ENCODE results near the gene NR4A2. TPM values are rescaled to one million over a fixed set of nuclear protein-coding genes. Genes with fewer than 3 reads are reported as not detected.

NR4A2 gene
- total RNA-seq, 2 donors from 2014 or later = 1.0 to 5.9 TPM

- H3K27me3 ChIP-seq = no peaks in the 10 kb centered on the region
- no peaks in the 10 kb centered on the region for H3K9me3 ChIP-seq
- TF ChIP-seq POLR2A (IDR thresholded peaks at IDR 0.05) (no peak), CTCF (IDR thresholded peaks at IDR 0.05) (no peak)
- H3K4me3 ChIP-seq = peak overlapping the region; percentile 23 to 60
- no peaks in the 10 kb centered on the region for H3K36me3 ChIP-seq (replicated peaks in 1 of 2; ENCODE audit: insufficient read depth in 1 of 2, low read depth in 2 of 2)
- WGBS, 2 donors = 2 to 4% methylated on average over 9 to 15 of the region's 15 CpGs
- ATAC-seq = no peak
- peak overlapping the region; percentile 99 to 100 (median 100) for H3K27ac ChIP-seq
- DNase-seq = peak in 2 of 4 donors; percentile 24 to 45
- H3K4me1 ChIP-seq = peaks cover 42% of the 10 kb centered on the region
- intact Hi-C loops (cut with DNase I) = no loop called here
Measured at GRCh38 chr2:156340804-156341451, 8.4 kb upstream of the NR4A2 start.

- peaks cover 45% of the 10 kb centered on the region for H3K4me1 ChIP-seq
- WGBS, 2 donors = 32 to 34% methylated on average over 1 of the region's 1 CpG
- intact Hi-C loops (cut with DNase I) = no loop called here
- H3K4me3 ChIP-seq = no peak overlapping the region
- H3K27me3 ChIP-seq = no peaks in the 10 kb centered on the region
- no peaks in the 10 kb centered on the region for H3K36me3 ChIP-seq (replicated peaks in 1 of 2; ENCODE audit: insufficient read depth in 1 of 2, low read depth in 2 of 2)
- peak overlapping the region; percentile 99 to 100 (median 100) for H3K27ac ChIP-seq
- no peak for TF ChIP-seq POLR2A (IDR thresholded peaks at IDR 0.05)
- TF ChIP-seq CTCF (IDR thresholded peaks at IDR 0.05) = no peak
- ATAC-seq (no peak), DNase-seq (no peak)
- no peaks in the 10 kb centered on the region for H3K9me3 ChIP-seq
Measured at GRCh38 chr2:156340377-156340776, 7.9 kb upstream of the NR4A2 start.

- ATAC-seq = no peak
- Histone ChIP-seq H3K4me3 (no peak overlapping the region), H3K27ac (peak overlapping the region; percentile 99 to 100 (median 100)), H3K36me3 (replicated peaks in 1 of 2; ENCODE audit: insufficient read depth in 1 of 2, low read depth in 2 of 2) (no peaks in the 10 kb centered on the region), H3K27me3 (no peaks in the 10 kb centered on the region), H3K9me3 (no peaks in the 10 kb centered on the region), H3K4me1 (peaks cover 45% of the 10 kb centered on the region)
- intact Hi-C loops (cut with DNase I) = no loop called here
- WGBS, 2 donors = 25 to 28% methylated on average over 3 of the region's 3 CpGs
- DNase-seq = no peak
- no peak for TF ChIP-seq CTCF (IDR thresholded peaks at IDR 0.05)
- no peak for TF ChIP-seq POLR2A (IDR thresholded peaks at IDR 0.05)
Measured at GRCh38 chr2:156339865-156340264, 7.3 kb upstream of the NR4A2 start.

GRCh38 chr2:156339110-156339847, 6.8 kb upstream of the NR4A2 start:
- TF ChIP-seq CTCF (IDR thresholded peaks at IDR 0.05) = no peak
- TF ChIP-seq POLR2A (IDR thresholded peaks at IDR 0.05) = no peak
- H3K27me3 ChIP-seq = no peaks in the 10 kb centered on the region
- DNase-seq = peak in 2 of 4 donors; percentile 21 to 60
- H3K9me3 ChIP-seq = no peaks in the 10 kb centered on the region
- H3K4me3 ChIP-seq = no peak overlapping the region
- 30 to 35% methylated on average over 5 of the region's 5 CpGs for WGBS, 2 donors
- intact Hi-C loops (cut with DNase I) = no loop called here
- H3K27ac ChIP-seq = peak overlapping the region; percentile 35 to 100 (median 100)
- ATAC-seq = no peak
- peaks cover 45% of the 10 kb centered on the region for H3K4me1 ChIP-seq
- H3K36me3 ChIP-seq (replicated peaks in 1 of 2; ENCODE audit: insufficient read depth in 1 of 2, low read depth in 2 of 2) = no peaks in the 10 kb centered on the region

All from body of pancreas (tissue), 4 donors.